DOHH2 (cell line): Measurements from ENCODE around the gene NBAS.

Experiments used
- EZH2phosphoT487 ChIP-seq: fragments of 200-600 bp; sonication (generic); IDR thresholded peaks from 2 replicates; pipeline ENCODE4 v1.6.1; 2017; ENCODE audit warnings: borderline replicate concordance, mild to moderate bottlenecking, antibody characterized with exemption, low read length, moderate library complexity, mixed read lengths
- TF ChIP-seq, protein P1 (sequence below): fragments of 200-600 bp; sonication (generic); IDR thresholded peaks from one replicate; pipeline ENCODE4 v1.5.1; 2014; ENCODE audit warnings: antibody characterized with exemption, mild to moderate bottlenecking, low read depth, low read length; ENCODE audit not compliant: poor library complexity, severe bottlenecking

DNA sequence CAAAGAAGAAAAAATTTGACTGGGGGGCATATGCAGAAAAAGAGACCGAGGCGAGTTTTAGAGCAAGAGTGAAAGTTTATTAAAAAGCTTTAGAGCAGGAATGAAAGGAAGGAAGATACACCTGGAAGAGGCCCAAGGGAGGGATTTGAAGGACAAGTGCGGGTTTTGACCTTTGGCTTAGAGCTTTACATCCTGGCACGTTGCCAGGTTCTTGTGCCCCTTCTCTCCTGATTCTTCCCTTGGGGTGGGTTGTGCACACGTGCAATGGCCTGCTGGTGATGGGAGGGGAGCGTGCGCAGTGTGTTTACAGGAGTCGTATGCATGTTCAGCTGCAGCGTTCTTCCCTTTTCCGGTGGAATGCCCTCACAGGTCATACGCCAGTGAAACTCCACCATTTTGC is 208.8 kb downstream of the NBAS start:
- TF ChIP-seq, protein P1, sequence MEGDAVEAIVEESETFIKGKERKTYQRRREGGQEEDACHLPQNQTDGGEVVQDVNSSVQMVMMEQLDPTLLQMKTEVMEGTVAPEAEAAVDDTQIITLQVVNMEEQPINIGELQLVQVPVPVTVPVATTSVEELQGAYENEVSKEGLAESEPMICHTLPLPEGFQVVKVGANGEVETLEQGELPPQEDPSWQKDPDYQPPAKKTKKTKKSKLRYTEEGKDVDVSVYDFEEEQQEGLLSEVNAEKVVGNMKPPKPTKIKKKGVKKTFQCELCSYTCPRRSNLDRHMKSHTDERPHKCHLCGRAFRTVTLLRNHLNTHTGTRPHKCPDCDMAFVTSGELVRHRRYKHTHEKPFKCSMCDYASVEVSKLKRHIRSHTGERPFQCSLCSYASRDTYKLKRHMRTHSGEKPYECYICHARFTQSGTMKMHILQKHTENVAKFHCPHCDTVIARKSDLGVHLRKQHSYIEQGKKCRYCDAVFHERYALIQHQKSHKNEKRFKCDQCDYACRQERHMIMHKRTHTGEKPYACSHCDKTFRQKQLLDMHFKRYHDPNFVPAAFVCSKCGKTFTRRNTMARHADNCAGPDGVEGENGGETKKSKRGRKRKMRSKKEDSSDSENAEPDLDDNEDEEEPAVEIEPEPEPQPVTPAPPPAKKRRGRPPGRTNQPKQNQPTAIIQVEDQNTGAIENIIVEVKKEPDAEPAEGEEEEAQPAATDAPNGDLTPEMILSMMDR: no peak
- TF ChIP-seq EZH2phosphoT487: no peak
